Epithelial cell of prostate (primary cell): Measurements from ENCODE around the gene FAM131C.
"Not testable (repeated sequence)": the region's sequence is repeated elsewhere in the genome, so short reads cannot be mapped to it uniquely, and the experiment has no call there.

Experiments
- DNase-seq: peaks from one replicate; pipeline ENCODE4 v3.0.0-alpha.2; 2011; ENCODE audit warnings: low read depth, low spot score
- H3K27ac ChIP-seq: fragments of 450-650 bp; 2 replicates; pipeline ENCODE4 v1.5.1; 2017; ENCODE audit warnings: mild to moderate bottlenecking

Gene FAM131C

DNA sequence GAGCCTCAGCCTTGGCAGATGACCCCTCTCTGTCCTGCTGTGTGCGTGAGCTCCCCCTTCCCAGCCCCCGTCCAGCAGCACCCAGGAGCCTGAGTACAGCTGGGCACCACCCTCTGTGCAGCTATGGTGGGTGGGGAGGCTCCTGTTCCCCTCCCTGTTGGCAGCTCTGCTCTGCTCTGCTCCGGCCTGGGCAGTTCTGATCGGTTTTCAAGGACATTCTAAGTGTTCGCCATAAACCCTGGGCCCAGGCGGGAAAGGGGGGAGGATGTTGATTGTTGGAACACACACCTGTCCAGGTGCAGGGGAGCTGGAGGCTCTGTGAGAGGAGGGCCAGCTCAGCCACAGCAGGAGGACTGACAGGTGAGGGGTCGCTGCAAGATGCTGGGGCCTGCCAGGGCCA is 29.9 kb downstream of the FAM131C start, which contains the start of gene CLCNKB:
Gene CLCNKB (plus strand): TSS at position 262 of the 400 bp plus-strand sequence. CDS start 711 bp downstream, outside the sequence.
- no peak within 1 kb of the TSS for H3K27ac ChIP-seq

DNA sequence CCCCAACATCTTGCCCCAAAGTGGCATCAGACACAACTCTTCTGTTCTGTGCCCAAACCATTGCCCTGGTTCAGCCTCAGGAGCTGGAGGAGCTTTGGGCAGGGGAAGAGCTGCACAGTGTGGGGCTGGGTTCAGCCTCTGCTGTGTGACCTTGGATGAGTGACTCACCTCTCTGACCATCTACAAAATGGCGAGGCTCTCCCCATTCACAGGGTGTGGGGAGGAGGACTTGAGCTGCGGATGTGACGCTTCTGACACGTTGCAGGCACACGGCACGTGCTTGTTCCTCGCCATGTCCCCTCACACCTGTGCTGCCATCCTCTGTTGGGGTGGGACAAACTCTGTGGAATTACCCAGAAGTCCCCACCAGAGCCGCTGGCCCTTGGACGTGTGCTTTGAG is 30.8 kb downstream of the FAM131C start:
- DNase-seq, H3K27ac ChIP-seq: not testable (repeated sequence)

More for the DNA sequence above, 29.9 kb downstream of the FAM131C start, which contains the start of gene CLCNKB:
- DNase-seq = no peak

DNA sequence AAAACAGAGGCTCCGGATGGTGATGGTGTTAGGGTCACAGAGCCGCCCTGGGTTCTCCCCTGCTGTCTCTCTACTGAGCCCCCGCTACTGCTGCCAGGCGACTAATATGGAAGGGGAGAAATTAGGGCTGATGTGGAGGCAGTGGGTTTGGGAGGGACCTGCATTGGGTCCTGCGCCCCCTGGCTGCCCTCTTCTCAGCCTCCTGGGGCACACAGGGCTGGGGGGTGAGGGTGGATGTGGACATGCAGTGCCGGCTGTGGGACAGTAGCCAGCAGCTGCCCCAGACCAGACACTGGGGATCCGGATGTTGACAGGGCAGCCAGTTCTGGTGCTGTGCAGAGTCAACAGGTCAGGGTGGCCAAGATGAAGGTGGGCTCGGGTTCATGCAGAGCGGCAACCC is 31.4 kb downstream of the FAM131C start:
- DNase-seq = no peak
- H3K27ac ChIP-seq = no peak overlapping the region

DNA sequence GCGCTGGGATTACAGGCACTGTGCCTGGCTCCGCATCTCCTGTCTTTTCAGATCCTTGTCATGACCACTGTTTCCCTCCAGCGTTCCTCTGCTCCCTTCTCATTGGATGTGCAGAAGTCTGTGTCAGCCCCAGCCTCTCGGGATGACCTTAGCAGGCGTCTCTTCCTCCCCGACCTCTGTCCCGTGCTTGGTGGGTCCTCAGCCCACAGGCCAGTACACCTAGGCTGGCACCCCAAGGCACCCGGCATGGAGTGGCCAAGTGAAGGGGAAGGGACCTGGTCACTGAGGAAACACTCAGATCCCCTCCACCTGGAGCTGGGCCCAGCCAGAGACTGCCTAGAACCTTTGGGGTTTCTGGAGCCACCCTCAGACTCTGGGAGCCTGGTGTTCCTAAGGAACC is 32.3 kb downstream of the FAM131C start:
- no peak for DNase-seq
- H3K27ac ChIP-seq = no peak overlapping the region

DNA sequence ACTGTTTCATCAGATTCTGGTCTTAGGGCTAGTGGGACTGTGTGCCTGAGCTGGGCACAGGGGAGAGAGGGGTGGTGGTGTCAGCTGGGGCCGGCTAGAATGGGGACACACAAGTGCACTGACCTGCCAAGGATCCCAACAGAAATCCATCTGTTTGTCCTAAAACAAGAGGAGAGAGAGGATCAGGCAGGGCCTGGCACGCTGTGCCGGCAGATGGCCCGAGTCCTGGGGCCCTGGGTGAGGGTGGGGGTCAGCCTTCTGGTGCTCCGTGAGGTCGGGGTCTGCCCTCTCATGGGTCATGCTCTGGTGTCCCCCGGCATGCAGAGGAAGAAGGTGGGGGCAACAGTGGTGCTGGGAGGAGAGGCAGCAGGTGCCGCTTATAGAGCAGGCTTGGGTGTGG is 33.6 kb downstream of the FAM131C start:
- H3K27ac ChIP-seq, DNase-seq: not testable (repeated sequence)

DNA sequence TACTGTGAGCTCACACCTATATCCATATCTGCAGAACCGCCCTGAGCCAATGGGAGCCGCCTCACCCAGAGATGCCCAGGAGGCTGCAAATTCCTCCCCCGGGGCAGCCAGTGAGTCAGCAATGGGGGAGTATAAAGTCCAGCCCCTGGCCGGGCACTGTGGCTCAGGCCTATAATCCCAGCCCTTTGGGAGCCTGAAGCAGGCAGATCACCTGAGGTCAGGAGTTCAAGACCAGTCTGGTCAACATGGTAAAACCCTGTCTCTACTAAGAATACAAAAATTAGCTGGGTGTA is 34.9 kb downstream of the FAM131C start:
- no peak for DNase-seq
- no peak overlapping the region for H3K27ac ChIP-seq

DNA sequence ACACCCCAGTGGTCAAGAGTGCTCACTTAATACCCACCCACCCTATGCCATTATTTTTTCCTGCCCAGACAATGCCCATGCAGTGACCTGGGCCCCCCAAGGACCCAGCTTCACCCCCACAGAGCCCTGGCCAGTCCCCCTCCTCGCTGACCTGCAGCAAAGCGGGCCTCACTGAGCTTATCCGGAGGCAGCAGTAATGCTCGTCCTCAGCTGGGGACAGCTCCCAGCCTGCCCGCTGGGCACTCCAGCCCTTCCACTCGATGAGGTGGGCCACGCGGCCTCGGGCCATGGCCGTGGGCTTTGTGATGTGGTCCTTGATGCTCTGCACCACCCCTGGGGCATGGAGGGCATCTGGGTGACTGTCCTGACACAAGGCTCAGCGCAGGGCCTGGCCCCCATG is 37.0 kb downstream of the FAM131C start:
- not testable (repeated sequence) for DNase-seq, H3K27ac ChIP-seq

DNA sequence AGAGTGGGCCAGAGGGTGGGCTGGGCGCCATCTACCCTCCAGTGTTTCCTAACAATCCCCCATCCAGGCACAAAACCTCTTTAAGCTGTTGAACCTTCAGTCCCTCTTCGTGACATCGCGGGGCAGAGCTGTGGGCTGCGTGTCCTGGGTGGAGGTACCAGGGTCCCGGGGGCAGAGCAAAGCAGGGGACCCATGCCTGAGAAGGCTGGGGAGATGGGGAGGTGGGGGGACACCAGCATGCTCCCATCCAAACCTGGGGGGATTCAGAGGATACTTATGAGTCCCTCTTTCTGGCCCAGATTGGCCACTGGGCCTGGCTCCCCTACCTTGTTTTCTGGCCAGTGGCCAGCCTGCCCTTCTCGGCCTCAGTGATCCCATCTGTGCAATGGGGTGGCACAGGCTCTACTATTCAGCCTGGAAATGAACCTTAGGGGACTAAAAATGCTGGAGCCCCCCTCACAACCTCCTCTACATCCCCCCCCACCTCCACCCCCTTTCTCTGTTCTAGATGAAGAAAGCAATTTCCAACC is 40.3 kb downstream of the FAM131C start:
- not testable (repeated sequence) for DNase-seq, H3K27ac ChIP-seq

DNA sequence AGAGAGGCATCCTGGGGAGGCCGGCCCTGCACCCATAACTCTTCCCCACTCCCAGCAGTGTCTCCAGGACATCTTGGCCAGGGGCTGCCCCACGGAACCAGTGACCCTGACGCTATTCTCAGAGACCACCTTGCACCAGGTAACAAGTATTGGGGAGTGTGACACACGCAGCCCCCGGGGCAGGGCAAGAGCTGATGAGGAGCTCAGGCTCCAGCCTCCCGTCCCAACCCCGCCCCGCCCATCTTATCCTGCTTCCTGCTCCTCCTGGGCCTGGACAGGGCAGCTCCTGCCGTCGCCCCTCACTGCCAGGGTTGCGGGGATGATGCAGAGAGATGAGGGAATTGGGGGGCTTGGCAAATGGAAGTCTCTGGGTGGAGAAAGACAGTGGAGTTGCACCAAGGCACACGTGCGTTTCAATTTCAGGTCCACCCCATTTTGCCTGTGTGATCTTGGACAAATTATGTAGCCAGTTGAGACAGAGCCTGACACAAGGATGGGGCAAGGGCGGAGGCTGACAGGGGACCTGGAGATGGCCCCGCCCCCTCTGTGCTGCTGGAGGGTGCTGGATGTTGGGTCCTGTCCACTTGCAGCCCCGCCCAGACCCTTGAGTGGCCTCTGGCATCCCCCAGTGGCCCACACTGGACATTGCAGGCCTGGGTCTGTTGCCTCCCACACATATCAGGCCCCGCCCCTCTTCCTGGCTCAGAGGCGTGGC is 40.9 kb downstream of the FAM131C start:
- no peak for DNase-seq
- H3K27ac ChIP-seq = no peak overlapping the region

DNA sequence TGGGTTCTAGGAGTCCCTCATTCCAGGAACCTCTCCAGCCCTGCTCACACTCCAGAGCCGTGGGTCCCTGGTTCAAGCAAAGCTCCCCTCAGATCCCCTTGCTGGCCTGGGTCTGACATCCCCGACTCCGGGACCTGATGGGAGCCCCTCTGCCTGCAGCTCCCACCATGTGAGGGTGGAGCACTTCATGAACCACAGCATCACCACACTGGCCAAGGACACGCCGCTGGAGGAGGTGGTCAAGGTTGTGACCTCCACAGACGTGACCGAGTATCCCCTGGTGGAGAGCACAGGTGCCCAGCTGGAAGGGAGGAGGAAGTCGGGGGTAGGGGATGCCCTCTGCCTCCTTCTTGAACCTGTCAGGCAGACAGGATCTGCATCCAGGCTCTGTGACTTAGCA is 41.9 kb downstream of the FAM131C start:
- no peak overlapping the region for H3K27ac ChIP-seq
- no peak for DNase-seq

DNA sequence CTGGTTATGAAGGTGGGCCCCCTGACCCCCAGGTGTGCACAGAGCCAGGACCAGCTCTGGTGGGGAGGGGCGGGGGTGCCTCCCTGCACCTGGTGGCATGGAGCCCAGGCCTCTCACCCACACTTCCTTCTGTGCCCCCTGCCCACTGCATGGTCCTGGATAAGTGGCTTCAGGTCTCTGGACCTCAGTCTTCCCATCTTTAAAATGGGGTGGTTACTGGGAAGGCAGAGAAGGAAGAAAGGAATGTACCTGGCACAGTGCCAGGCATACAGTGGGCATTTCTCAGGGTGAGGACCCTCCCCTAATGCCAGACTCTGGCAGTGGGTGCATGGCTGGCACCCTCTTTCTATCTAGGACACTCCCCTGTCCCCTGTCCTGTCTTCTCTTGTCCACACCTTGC is 44.2 kb downstream of the FAM131C start:
- no peak overlapping the region for H3K27ac ChIP-seq
- no peak for DNase-seq

DNA sequence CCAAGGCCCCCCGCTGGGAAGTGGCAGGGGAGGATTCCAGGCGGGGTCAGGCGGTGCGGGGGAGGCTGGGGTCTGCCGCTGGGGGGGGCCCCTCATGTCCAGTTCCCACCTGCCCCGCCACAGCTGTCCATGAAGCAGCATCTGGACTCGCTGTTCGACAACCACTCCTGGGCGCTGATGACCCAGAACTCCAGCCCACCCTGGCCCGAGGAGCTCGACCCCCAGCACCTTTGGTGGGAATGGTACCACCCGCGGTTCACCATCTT is 44.5 kb downstream of the FAM131C start:
- not testable (repeated sequence) for DNase-seq, H3K27ac ChIP-seq

DNA sequence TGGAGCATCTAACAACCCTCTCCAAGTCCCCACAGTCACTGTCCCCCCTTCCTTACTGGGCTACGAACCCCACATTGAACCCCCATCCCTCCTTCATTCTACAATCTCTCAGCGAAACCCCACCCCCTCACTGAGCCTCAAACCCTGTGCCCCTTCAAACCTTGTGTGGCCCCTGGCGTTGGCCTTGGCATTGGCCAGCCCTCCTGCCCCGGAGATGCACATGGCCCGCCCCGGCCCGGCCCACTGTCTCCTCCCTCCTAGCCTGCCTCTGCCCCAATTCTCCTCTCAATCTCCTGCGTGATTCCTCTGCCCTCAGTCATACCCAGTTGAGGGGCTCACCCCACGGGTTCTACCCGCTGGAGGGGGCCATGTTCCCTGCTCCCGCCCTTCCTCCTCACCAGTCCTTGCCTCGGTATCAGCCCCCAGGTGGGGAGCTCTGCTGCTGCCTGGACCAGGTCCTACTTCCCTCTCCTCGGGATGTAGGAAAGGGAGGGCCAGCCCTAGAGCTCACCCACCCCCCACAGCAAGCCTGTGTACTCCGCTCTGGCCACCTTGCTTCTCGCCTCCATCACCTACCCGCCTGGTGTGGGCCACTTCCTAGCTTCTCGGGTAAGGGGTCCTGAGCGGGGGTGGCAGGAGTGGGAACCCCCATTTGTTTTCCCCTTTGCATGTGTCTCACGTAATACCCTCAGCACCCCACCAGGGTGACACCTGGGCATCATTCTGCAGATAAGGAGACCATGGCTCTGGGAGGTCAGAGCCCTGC is 45.0 kb downstream of the FAM131C start:
- H3K27ac ChIP-seq = no peak overlapping the region
- DNase-seq = no peak

DNA sequence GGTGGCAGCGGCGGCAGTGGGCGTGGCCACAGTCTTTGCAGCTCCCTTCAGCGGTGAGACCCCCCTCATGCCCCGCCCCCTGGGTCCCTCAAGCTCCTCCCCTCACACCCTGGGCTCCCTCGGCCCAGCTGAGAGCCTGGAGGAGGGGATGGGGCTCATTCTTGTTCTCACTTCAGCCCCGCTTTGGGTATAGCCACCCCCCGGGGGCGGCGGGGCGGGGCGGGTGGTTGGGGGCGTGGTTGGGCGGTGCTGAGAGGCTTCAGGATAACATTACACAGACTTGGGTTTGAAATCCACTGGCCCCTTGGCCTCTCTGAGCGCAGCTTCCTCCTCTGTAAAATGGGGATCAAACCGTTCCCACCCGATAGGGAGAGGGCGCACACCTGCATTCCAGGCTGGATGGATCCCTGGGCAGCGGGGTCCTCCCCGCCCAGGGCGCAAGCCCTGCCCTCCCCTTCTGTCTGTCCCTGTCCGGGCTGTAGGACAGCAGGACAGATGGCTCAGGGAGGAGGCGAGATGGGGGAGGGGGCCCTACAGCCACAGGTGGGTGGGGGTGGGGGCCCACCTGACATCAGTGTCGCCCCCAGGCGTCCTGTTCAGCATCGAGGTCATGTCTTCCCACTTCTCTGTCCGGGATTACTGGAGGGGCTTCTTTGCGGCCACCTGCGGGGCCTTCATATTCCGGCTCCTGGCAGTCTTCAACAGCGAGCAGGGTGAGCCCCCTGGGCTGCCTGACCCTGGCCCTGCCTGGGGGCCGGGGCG is 46.5 kb downstream of the FAM131C start:
- H3K27ac ChIP-seq = no peak overlapping the region
- DNase-seq = no peak

DNA sequence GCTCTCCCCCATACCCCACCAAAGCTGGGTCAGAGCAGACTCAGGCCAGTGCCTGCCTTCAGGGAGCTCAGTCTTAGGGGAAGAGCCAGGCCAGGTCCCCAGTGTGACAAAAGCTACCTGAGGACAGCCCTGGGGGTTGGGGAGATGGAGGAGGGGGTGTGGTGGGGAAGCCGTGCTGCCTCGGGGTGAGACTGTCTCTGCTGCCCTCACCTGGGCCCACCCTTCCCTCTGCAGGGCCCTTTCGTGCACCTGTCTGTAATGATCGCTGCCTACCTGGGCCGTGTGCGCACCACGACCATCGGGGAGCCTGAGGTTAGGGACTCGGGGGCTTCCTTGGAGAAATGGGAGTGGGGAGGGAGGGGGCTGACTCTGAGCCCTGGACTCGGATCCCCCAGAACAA is 47.1 kb downstream of the FAM131C start:
- not testable (repeated sequence) for H3K27ac ChIP-seq, DNase-seq

DNA sequence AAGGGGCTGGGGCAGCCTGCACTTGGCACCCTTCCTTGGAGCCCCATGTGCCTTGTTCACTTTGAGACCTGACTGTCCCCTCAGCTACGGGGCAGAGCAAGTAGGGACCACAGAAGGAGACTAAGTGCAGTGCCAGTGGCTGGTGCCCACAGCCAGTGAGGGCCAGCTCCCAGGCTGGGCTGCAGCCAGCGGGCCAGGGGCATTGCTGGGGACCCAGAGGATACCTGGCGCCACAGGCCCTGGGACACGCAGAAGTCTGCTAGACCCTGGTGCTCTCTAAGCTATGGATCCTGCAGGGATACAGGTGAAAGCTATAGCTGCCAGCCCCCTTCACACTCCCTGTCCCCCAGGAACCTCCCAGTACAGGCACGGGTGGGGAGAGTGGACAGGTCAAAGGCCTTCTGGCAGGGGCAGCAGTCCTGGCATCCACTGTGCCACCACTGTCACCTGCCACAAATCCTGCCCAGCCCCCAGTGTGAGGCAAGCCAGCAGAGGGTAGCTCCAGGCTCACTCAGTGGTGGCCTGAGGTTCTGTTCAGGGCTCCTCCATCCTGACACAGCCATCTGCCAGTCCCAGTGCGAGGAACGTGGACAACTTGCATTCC is 50.3 kb downstream of the FAM131C start:
- no peak for DNase-seq
- no peak overlapping the region for H3K27ac ChIP-seq

DNA sequence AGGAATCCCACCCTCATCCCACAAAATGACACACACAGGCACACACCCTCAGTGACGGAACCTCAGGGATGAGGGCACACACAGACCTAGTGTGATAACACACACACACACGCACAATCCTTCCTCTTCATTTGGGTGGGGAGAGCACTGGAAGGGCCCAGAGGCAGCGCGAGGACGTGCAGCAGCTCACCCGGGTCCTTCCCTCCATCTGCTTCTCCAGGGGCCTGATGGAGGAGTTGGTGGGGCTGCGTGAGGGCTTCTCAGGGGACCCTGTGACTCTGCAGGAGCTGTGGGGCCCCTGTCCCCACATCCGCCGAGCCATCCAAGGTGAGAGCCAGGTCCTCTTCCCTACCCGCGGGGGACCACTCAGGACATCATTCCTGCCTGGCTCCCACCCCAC is 51.1 kb downstream of the FAM131C start:
- DNase-seq = no peak
- H3K27ac ChIP-seq = no peak overlapping the region

DNA sequence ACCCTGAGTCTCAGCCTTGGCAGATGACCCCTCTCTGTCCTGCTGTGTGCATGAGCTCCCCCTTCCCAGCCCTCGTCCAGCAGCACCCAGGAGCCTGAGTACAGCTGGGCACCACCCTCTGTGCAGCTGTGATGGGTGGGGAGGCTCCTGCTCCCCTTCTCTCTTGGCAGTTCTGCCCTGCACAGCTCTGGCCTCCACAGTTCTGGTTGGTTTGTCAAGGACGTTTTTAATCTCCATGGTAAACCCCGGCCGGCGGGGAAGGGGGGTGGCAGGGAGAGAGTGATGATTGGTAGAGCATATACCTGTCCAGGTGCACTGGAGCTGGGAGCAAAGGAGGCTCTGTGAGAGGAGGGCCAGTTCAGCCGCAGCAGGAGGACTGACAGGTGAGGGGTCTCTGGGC is 51.8 kb downstream of the FAM131C start, which contains the start of gene CLCNKA:
Gene CLCNKA (plus strand): TSS at position 356 of the 400 bp plus-strand sequence. CDS start 584 bp downstream, outside the sequence.
- H3K27ac ChIP-seq = no peak within 1 kb of the TSS
- no peak for DNase-seq

DNA sequence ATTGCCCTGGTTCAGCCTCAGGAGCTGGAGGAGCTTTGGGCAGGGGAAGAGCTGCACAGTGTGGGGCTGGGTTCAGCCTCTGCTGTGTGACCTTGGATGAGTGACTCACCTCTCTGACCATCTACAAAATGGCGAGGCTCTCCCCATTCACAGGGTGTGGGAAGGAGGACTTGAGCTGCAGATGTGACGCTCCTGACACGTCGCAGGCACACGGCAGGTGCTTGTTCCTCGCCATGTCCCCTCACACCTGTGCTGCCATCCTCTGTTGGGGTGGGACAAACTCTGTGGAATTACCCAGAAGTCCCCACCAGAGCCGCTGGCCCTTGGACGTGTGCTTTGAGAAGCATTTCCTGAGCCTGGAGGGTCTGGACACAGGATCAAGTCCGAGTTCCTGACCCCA is 52.6 kb downstream of the FAM131C start:
- H3K27ac ChIP-seq, DNase-seq: not testable (repeated sequence)

DNA sequence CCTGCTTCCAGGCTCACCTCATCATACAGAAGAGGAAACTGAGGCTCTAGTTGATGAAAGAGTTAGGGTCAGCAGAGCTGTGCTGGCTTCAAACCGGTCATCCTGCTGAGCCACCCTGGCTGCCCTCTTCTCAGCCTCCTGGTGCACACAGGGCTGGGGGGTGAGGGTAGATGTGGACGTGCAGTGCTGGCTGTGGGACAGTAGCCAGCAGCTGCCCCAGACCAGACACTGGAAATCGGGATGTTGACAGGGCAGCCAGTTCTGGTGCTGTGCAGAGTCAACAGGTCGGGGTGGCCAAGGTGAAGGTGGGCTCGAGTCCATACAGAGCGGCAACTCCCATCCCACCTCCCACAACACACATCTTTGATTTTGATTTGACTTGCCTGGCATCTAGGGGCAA is 53.1 kb downstream of the FAM131C start:
- DNase-seq = no peak
- H3K27ac ChIP-seq = no peak overlapping the region
